Stimulated activated CD4-positive, alpha-beta T cell treated with anti-CD3 and anti-CD28 coated beads, TNF-alpha, amount 100 ng/mL, for 48 hours (primary cell): ENCODE measurements around the gene MNDA.
"Not testable (repeated sequence)": the region's sequence is repeated elsewhere in the genome, so short reads cannot be mapped to it uniquely, and the experiment has no call there.

Experiments used
- DNase-seq, 3 donors: peaks; one replicate each; pipeline ENCODE4 v3.0.0-alpha.2; 2020; ENCODE audit warnings: low read depth in 3 of 3

Gene MNDA

GRCh38 chr1:158838660-158839059 lies 7.5 kb downstream of the MNDA start:
- DNase-seq = no peak

GRCh38 chr1:158839566-158839965 lies 8.4 kb downstream of the MNDA start:
- DNase-seq = no peak

GRCh38 chr1:158840236-158840635 lies 9.1 kb downstream of the MNDA start:
- DNase-seq = no peak

- DNase-seq = no peak
Observed at GRCh38 chr1:158864595-158864994, 33.4 kb downstream of the MNDA start.

- not testable (repeated sequence) for DNase-seq
Observed at GRCh38 chr1:158870438-158870837, 39.3 kb downstream of the MNDA start.

GRCh38 chr1:158873141-158873540 lies 42.0 kb downstream of the MNDA start:
- DNase-seq = no peak

- DNase-seq = no peak
Observed at GRCh38 chr1:158893654-158894053, 62.5 kb downstream of the MNDA start.

GRCh38 chr1:158898722-158899121 lies 67.6 kb downstream of the MNDA start:
- no peak for DNase-seq
